ENCODE measurements around the gene PPP1R9B.

The PPP1R9B gene

DNA sequence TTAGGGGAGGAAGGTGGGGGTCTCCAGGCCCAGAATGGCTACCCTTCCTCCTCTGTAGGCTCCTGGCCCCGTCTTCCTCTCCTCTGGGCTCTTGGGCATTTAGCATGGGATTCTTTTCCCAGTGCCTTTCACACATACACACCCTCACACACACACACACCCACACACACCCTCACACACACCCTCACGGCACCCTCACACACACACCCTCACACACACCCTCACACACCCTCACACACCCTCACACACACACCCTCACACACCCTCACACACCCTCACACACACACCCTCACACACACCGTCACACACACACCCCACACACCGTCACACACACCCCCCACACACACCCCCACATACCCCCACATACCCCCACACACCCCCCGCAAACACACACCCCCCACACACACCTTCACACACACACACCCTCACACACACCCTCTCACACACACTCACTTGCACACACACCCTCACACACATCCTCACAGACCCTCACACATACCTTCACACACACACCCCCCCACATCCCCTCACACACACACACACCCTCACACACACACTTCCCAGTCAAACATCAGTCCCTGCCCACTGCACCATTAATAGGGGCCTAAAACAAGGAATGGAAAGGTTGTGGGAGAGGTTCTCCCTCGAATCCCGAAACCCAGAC is 16.2 kb upstream of the PPP1R9B start:
- TF ChIP-seq, protein P1, sequence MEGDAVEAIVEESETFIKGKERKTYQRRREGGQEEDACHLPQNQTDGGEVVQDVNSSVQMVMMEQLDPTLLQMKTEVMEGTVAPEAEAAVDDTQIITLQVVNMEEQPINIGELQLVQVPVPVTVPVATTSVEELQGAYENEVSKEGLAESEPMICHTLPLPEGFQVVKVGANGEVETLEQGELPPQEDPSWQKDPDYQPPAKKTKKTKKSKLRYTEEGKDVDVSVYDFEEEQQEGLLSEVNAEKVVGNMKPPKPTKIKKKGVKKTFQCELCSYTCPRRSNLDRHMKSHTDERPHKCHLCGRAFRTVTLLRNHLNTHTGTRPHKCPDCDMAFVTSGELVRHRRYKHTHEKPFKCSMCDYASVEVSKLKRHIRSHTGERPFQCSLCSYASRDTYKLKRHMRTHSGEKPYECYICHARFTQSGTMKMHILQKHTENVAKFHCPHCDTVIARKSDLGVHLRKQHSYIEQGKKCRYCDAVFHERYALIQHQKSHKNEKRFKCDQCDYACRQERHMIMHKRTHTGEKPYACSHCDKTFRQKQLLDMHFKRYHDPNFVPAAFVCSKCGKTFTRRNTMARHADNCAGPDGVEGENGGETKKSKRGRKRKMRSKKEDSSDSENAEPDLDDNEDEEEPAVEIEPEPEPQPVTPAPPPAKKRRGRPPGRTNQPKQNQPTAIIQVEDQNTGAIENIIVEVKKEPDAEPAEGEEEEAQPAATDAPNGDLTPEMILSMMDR (conservative IDR thresholded peaks at IDR 0.05; ENCODE audit: low read depth, low read length), result no peak
- H3K4me3 ChIP-seq (ENCODE audit: low read length), result no peak overlapping the region
- DNase-seq (ENCODE audit: low read depth), result no peak

DNA sequence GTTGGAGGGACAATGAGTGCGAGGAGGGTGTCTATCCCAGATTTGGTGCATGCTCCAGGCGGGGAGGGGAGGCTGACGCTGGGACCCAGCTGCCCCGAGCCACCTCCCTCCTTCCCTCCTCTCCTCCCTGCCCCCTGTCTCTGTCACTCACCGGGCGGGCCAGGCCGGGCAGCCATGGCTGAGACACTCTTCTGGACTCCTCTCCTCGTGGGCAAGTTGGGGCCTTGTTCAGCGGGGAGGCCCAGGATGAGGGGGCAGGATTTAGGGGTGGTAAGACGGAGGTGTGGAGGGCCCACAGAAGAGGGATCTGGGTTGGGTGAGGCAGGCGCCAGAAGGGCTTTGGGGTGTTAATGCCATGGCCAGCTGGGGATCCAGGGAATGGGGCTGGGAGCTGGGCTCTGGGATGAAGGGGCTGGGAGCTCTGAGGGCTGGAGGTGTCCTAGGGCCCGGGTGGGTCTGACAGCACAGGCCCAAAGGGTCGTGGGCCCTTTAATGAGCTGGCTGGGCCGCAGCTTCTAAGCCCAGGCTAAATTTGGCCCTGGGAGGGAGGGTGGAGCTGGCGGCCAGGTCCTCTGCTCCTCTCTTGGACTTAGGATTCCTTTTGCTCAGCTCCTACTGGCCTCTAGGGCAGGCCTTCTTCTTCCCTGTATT is 15.5 kb upstream of the PPP1R9B start, which contains the start of gene SGCA:
Gene SGCA (plus strand): TSS at position 139 of the 651 bp plus-strand sequence. CDS start 36 bp downstream, at position 175.
- H3K4me3 ChIP-seq (ENCODE audit: low read length), result no peak within 1 kb of the TSS
- no peak for DNase-seq (ENCODE audit: low read depth)
- TF ChIP-seq, protein P1 (conservative IDR thresholded peaks at IDR 0.05; ENCODE audit: low read depth, low read length), result no peak

DNA sequence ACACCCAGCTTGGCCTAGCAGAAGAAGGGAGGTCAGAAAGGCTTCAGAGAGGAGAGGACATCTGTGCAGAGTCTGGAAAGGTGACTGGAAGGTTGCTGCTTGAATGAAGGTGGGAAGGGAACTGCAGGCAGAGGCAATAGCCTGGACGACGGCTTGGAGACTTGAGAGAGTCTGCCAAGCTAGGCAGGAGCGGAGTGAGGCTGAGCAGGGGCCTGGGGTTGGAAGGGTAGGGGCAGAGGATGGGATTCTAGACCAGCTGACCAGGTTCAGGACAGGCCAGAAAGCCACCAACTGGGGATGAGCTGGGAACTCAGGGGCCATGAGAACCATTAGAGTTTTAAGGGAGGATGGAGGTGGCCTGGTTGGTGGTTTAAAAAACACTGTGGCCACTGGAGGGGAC is 15.0 kb upstream of the PPP1R9B start:
- TF ChIP-seq, protein P1 (conservative IDR thresholded peaks at IDR 0.05; ENCODE audit: low read depth, low read length), result no peak
- DNase-seq (ENCODE audit: low read depth), result no peak
- H3K4me3 ChIP-seq (ENCODE audit: low read length), result no peak overlapping the region

DNA sequence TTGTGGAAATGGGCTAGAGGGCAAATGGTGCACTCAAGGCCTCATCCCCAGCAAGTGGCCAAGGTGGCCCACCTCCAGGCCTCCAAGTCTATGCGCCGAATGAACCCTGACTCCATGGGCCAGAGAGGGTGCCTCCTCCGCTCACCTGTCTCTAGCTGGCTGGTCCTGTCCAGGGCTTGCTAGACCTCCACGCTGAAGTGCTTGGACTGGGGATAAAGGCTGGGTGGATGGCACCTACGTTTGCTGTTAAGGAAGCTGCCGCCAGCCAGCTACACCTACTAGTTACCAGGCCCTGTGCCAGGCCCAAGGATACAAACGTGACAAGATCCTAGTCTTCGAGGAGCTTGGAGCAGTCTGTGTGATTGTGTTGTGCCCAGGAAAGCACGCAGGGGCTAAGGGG is 14.6 kb upstream of the PPP1R9B start:
- TF ChIP-seq, protein P1 (conservative IDR thresholded peaks at IDR 0.05; ENCODE audit: low read depth, low read length), result no peak
- no peak for DNase-seq (ENCODE audit: low read depth)
- H3K4me3 ChIP-seq (ENCODE audit: low read length), result no peak overlapping the region

GRCh38 chr17:50164697-50164988 is 14.2 kb upstream of the PPP1R9B start:
- DNase-seq (ENCODE audit: low read depth), result no peak
- H3K4me3 ChIP-seq (ENCODE audit: low read length), result no peak overlapping the region
- TF ChIP-seq, protein P1 (conservative IDR thresholded peaks at IDR 0.05; ENCODE audit: low read depth, low read length), result no peak

- TF ChIP-seq, protein P1 (conservative IDR thresholded peaks at IDR 0.05; ENCODE audit: low read depth, low read length), result no peak
- DNase-seq (ENCODE audit: low read depth), result no peak
- H3K4me3 ChIP-seq (ENCODE audit: low read length), result no peak overlapping the region
Measured at GRCh38 chr17:50163843-50164696, 13.6 kb upstream of the PPP1R9B start.

Measured in retinal pigment epithelial cell (primary cell).